ENCODE data around the gene GALNT5.
"Not testable (repeated sequence)": the region's sequence is repeated elsewhere in the genome, so short reads cannot be mapped to it uniquely, and the experiment has no call there.

The GALNT5 gene

GRCh38 chr2:157326698-157327097 lies 69.2 kb downstream of the GALNT5 start:
- no peak for DNase-seq (ENCODE audit: low read depth in 2 of 2)

- no peak for DNase-seq (ENCODE audit: low read depth in 2 of 2)
Observed at GRCh38 chr2:157327200-157327599, 69.7 kb downstream of the GALNT5 start.

GRCh38 chr2:157327621-157328500 lies 70.4 kb downstream of the GALNT5 start:
- peak; percentile 88 to 93 for DNase-seq (ENCODE audit: low read depth in 2 of 2)

- DNase-seq (ENCODE audit: low read depth in 2 of 2), result no peak
Observed at GRCh38 chr2:157329524-157329923, 72.0 kb downstream of the GALNT5 start.

- no peak for DNase-seq (ENCODE audit: low read depth in 2 of 2)
Observed at GRCh38 chr2:157333304-157334047, 76.0 kb downstream of the GALNT5 start.

- no peak for DNase-seq (ENCODE audit: low read depth in 2 of 2)
Observed at GRCh38 chr2:157334335-157334734, 76.8 kb downstream of the GALNT5 start.

- DNase-seq (ENCODE audit: low read depth in 2 of 2), result no peak
Observed at GRCh38 chr2:157334797-157335196, 77.3 kb downstream of the GALNT5 start.

- DNase-seq (ENCODE audit: low read depth in 2 of 2), result peak in 1 of 2 donors; percentile 37
Observed at GRCh38 chr2:157336137-157337010, 78.9 kb downstream of the GALNT5 start.

- no peak for DNase-seq (ENCODE audit: low read depth in 2 of 2)
Observed at GRCh38 chr2:157337978-157338377, 80.5 kb downstream of the GALNT5 start.

GRCh38 chr2:157339965-157340655 lies 82.6 kb downstream of the GALNT5 start:
- DNase-seq (ENCODE audit: low read depth in 2 of 2), result no peak

GRCh38 chr2:157341381-157341780 lies 83.9 kb downstream of the GALNT5 start:
- DNase-seq (ENCODE audit: low read depth in 2 of 2), result not testable (repeated sequence)

- DNase-seq (ENCODE audit: low read depth in 2 of 2), result no peak
Observed at GRCh38 chr2:157345647-157346389, 88.3 kb downstream of the GALNT5 start.

GRCh38 chr2:157348291-157348921 lies 90.9 kb downstream of the GALNT5 start:
- no peak for DNase-seq (ENCODE audit: low read depth in 2 of 2)

GRCh38 chr2:157349949-157350515 lies 92.5 kb downstream of the GALNT5 start:
- DNase-seq (ENCODE audit: low read depth in 2 of 2), result no peak

- DNase-seq (ENCODE audit: low read depth in 2 of 2), result no peak
Observed at GRCh38 chr2:157355618-157356017, 98.1 kb downstream of the GALNT5 start.

- no peak for DNase-seq (ENCODE audit: low read depth in 2 of 2)
Observed at GRCh38 chr2:157359628-157360027, 102.1 kb downstream of the GALNT5 start.

GRCh38 chr2:157361526-157361925 lies 104.0 kb downstream of the GALNT5 start:
- no peak for DNase-seq (ENCODE audit: low read depth in 2 of 2)

- no peak for DNase-seq (ENCODE audit: low read depth in 2 of 2)
Observed at GRCh38 chr2:157362627-157363026, 105.1 kb downstream of the GALNT5 start.

GRCh38 chr2:157363612-157364101 lies 106.2 kb downstream of the GALNT5 start:
- DNase-seq (ENCODE audit: low read depth in 2 of 2), result no peak

Measured in stimulated activated CD4-positive, alpha-beta T cell treated with anti-CD3 and anti-CD28 coated beads, Interleukin-1b, Interleukin-23, amount 100 ng/mL, for 4 hours (primary cell).